ENCODE results near the gene CHMP4B.
A peak's percentile ranks its signal among the peaks of the same experiment; 100 is the strongest.

The CHMP4B gene, protein sequence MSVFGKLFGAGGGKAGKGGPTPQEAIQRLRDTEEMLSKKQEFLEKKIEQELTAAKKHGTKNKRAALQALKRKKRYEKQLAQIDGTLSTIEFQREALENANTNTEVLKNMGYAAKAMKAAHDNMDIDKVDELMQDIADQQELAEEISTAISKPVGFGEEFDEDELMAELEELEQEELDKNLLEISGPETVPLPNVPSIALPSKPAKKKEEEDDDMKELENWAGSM

DNA sequence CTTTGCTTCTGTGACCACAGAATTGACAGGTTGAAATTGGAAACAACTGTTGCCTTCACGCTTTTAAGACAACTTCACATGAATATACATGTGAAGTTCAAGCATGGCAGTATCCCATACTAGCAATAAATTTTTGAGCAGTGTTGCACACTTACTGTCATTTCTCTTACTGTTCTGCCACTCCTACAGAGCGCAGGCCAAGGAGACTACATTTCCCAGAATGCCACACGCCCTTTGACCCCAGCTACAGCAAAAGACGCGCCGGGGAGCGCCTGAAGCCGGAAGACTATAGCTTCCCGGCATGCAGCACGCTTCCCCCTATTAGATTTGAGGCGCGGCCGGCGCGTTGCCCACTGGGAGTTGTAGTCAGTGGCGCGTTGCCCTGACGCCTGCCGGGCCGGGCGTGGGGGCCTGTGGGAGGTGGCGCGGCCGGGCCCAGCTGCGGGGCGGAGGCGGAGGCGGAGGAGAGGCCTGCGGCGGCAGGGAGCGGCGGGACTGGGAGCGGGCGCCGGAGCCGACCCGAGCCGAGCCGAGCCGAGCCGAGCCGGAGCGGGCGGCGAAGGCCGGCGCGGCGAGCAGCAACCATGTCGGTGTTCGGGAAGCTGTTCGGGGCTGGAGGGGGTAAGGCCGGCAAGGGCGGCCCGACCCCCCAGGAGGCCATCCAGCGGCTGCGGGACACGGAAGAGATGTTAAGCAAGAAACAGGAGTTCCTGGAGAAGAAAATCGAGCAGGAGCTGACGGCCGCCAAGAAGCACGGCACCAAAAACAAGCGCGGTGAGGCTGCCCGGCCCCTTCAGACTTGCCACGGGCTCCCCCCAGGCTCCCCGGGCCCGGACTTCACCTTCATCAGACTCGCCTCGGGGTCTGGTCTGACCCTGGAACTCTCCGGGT lies at the start of gene CHMP4B:
TSS of gene CHMP4B (plus strand) at position 464 of the 891 bp plus-strand sequence. CDS start at position 585, 121 bp downstream.
- peak; percentile 98 for DNase-seq (ENCODE audit: low spot score)

DNA sequence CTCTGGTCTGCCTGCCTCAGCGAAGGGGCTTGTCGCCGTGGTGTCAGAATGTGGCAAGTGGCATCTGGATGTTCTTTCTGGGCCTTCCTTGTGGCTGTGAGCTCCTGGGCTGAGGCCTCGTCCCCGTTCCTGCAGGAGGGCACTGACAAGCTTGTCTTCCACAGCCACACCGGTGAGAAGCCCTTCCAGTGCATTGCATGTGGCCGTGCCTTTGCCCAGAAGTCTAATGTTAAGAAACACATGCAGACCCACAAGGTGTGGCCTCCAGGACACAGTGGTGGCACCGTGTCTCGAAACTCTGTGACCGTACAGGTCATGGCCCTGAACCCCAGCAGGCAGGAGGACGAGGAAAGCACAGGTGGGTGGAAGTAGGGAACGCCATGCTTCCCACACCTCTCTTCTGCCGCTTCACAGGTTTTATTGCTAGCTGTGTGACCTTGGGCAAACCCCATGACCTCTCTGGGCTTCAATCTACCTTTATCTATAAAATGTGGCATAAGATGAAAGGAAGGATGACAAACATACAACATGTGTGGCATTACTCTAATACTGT lies 49.4 kb upstream of the CHMP4B start:
- DNase-seq (ENCODE audit: low spot score), result no peak

DNA sequence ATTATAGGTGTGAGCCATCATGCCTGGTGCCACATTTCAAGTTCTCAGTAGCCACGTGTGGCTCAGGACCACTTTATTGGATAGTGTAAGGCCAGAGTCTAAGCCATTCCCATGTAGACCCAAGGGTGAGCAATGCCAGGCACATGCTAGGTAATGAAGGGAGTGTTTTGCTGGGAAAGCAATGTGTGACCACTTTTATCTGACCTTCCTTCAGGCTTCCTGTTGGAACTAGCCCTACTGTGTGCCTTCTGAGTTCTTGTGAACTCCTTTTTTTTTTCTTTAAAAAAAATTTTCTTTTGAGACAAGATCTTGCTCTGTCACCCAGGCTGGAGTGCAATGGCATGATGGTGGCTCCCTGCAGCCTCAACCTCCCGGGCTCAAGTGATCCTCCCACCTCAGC lies 46.0 kb upstream of the CHMP4B start:
- no peak for DNase-seq (ENCODE audit: low spot score)

DNA sequence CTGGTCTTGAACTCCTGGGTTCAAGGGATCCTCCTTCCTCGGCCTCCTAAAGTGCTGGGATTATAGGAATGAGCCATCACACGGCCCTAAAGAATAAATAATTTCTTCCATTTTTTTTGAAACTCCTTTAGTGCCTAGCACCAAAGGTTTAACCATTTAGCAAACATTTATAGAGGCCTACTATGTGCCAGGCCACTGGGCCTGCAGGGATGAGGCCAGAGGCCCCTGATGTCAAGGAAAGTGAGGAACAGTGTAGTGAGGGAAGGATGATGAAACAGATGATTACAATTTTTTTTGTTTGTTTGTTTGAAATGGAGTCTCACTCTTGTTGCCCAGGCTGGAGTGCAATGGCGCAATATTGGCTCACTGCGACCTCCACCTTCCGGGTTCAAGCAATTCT lies 45.6 kb upstream of the CHMP4B start:
- no peak for DNase-seq (ENCODE audit: low spot score)

DNA sequence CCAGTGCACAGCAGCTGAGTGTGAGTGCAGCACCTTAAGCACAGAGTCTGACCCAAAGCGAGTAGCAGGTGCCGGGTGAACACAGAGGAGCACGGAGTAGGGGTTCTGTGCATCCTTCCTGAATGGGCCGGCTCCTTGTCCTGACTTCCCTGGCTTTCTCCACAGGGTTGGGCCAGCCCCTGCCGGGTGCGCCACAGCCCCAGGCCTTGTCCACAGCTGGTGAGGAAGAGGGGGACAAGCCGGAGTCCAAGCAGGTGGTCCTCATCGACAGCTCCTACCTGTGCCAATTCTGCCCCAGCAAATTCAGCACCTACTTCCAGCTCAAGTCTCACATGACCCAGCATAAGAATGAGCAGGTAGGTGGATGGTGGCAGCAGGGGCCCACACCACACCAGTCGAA lies 44.5 kb upstream of the CHMP4B start:
- no peak for DNase-seq (ENCODE audit: low spot score)

DNA sequence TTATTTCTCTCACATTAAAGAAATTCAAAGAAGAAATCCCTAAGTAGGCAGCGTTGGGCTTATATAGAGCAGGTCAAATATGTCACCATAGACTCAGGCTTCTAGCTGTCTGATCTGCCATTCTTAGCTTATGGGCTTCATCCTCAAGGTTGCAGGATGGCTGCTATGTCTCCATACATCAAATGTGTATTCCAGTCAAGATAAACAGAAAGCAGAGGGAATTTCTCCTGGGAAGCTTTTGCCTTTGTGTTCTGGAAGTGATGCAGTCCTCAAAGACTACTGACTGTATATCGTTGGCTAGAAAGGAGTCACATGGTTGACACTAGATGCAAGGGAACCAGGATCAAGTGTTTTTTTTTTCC lies 43.4 kb upstream of the CHMP4B start:
- no peak for DNase-seq (ENCODE audit: low spot score)

DNA sequence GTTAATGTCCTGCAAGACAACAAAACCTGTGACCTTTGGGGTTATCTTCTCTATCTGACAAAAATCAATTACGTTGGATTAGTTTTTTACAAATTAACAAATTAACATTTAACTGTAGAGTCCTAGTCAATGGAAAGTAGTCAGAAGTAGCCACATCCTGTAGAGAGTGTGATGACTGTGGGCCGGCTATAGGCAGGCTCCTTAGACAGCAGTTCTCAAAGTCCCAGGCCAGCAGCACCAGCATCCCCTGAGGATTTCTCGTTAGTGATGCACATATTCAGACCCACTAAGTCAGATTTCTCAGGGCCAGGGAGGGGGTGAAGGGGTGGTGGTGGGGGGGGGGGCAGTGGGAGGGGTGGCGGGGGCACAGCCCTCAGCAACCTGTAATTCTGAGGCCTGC lies 42.1 kb upstream of the CHMP4B start:
- DNase-seq (ENCODE audit: low spot score), result no peak

DNA sequence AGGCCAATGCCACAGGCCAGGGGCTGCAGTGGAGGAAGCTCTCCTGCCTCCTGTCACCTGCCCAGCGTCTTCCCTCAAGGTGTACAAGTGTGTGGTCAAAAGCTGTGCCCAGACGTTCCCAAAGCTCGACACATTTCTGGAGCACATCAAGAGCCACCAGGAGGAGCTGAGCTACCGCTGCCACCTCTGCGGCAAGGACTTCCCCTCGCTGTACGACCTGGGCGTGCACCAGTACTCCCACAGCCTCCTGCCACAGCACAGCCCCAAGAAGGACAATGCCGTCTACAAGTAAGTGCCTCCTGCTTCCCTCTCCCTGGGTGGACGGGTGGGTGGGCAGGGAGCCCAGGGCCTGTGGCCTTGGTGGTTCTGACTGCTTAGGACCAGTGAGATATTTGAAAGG lies 41.1 kb upstream of the CHMP4B start:
- DNase-seq (ENCODE audit: low spot score), result no peak

DNA sequence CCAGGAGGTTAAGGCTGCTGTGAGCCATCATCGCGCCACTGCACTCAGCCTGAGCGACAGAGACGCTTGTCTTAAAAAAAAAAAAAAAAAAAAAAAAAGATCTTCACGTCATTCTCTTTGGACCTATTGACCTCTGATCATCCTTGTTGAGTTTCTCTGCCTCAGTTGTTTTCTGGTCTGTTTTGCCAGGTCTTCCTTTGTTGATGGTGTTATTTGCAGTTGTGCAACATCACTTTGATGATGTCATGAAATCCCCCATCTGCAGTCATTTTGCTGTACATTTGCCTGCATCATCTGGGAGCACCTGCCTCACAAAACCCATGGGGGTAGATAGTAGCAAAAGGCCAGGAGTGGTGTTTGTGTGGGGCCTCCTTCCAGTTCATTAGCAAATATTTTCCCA lies 39.2 kb upstream of the CHMP4B start:
- no peak for DNase-seq (ENCODE audit: low spot score)

DNA sequence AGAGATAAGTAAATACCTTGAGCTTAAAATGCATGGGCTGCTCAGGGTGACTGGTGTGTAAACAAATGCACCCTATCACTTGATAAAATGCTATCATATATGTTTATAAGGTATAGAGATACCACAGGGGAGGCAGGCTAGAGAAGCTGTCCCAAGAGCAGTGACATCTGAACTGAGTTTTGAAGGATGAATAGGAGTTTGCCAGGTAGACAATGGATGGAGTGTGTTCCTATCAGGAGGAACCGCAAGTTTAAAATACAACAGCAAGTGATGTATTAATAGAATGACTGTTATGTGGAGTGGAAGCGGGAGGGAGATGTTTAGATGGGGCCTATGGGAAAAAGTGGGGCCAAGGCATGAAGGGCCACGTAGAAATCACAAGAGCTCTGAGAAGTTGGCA lies 38.7 kb upstream of the CHMP4B start:
- no peak for DNase-seq (ENCODE audit: low spot score)

DNA sequence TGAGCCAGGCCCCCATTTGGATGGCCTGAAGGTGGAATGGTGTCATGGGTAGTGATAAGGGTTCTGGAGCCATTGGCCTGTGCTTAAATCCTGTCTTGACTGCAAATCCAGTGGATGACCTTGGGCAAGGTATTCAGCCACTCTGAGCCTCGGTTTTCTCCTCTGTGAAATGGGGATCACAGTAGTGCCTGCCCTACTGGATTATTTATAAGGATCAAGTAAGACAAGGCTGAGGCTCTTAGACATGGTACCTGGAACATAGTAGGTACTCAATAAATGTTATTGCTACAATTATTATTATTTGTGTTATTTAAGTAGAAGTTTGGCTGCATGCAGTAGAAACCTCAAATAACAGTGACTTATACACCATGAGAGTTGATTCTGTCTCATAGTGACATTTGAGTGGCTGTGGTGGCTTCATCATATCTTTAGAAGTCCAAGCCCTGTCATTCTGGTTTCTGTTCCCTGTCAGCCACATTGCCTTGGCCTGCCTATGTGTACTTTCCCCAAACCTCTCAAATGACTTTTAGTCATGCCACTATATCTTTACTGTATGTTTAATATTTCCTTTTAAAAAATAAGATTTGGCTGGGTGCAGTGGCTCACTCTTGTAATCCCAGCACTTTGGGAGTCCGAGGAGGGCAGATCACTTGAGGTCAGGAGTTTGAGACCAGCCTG lies 37.6 kb upstream of the CHMP4B start:
- DNase-seq (ENCODE audit: low spot score), result no peak

DNA sequence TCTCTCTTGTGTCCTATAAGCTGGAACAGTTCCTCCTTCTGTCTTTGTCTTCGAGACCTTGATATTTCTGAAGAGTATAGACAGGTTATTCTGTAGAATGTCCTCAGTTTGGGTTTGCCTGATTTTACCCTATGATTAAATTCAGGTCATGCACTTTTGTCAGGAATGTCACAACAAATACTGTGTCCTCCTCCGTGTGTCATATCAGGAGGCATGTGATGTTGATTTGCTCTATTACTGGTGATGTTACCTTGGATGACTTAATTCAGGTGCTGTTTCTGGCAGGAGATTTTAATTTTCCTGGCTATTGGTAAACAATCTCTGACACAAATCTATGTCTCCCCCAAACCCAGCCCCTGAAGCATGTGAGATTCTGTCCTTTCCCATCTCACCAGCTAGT lies 33.3 kb upstream of the CHMP4B start:
- DNase-seq (ENCODE audit: low spot score), result no peak

DNA sequence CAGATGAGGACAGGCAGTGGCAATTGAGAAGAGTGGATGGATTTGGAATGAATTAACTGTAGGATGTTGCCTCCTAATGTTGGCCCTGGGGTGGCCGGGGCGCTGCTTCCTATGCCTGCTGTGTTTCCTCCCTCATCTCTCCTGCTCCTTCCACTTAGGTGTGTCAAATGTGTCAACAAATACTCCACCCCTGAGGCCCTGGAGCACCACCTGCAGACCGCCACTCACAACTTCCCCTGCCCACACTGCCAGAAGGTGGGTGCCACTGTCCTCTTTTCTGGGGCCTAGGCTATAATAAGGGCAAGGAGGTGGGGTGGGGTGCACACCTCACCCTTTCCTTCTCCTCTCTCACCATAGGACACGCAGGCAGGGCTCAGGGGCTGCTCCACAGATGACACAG lies 30.0 kb upstream of the CHMP4B start:
- no peak for DNase-seq (ENCODE audit: low spot score)

DNA sequence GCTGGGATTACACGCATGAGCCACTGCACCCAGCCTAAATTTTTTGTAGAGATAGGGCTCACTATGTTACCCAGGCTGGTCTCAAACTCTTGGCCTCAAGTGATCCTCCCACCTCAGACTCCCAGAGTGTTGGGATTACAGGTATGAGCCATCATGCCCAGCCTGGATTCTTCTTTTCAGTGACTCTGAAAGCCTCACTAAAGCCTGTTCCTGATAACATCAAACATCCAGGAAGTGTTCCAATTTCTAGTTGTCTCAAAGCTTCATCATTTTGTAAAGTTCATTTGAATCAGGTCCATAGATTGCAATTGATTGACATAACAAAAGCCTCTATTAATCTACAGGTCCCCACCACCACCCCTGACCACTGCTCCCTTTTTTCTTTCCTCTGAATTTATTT lies 29.2 kb upstream of the CHMP4B start:
- DNase-seq (ENCODE audit: low spot score), result no peak

DNA sequence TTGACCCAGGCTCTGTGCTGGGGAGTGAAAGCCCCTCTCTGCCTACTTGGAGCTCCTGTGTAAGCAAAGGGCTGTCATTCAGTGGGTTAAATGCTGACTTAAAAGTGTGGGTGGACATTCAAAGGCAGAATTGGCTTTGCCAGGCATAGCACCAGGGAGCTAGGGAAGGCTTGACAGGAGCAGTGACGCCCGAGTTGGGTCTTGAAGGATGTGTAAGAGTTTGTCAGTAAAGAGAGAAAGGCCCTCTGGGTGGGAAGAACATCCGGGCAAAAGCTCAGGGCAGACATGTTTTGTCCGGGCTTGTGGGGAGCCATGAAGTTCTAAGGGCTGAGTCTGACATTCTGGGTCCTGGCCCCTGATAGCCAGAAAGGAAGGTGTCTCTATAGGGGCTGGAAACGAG lies 27.9 kb upstream of the CHMP4B start:
- DNase-seq (ENCODE audit: low spot score), result no peak

DNA sequence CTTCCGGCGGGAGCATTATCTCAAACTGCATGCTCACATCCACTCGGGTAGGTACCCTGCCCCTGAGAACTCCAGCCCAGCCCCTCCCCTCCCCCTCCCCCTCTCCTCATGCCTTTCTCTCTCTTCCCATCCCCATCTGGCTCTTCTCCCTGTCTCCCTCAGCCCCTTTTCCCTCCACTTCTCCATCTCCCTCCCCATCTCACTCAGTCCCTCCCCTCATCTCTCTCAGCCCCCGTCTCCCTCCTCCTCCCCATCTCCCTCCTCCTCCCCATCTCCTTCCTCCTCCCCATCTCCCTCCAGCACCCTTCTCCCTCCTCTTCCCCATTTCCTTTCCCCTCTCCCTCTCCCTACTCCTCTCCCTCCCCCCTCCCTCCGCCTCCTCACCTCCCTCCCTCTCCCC lies 27.3 kb upstream of the CHMP4B start:
- no peak for DNase-seq (ENCODE audit: low spot score)

DNA sequence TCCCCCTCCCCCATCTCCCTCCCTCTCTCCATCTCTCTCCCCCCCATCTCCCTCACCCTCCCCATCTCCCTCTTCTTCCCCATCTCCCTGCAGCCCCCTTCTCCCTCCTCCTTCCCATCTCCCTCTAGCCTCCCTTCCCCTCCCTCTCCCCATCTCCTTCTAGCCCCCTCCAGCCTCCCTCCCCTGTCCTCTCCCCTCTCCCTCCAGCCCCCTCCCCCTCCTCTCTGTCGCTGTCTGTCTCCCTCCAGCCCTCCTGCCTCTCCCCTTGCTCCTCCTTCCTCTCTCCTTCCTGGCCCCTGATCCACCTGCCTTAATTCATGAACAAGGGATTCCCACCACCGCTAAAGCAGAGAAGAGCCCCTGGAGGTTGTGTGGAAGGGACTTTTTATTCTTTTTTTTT lies 26.9 kb upstream of the CHMP4B start:
- DNase-seq (ENCODE audit: low spot score), result no peak

DNA sequence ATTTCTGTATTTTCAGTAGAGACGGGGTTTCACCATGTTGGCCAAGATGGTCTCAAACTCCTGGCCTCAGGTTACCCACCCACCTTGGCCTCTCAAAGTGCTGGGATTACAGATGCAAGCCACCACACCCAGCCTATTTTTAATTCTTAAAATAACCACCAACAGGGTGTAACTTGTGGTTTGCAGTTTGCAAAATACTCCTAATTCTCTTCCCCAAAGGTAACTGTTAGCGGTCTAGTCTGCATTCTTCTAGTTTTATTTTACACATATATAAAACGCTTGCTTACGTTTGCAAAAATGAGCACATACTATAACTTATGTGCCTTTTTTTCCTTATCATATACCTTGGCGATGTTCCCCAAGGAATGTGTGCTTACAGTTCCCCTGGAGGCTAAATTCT lies 25.6 kb upstream of the CHMP4B start:
- no peak for DNase-seq (ENCODE audit: low spot score)

DNA sequence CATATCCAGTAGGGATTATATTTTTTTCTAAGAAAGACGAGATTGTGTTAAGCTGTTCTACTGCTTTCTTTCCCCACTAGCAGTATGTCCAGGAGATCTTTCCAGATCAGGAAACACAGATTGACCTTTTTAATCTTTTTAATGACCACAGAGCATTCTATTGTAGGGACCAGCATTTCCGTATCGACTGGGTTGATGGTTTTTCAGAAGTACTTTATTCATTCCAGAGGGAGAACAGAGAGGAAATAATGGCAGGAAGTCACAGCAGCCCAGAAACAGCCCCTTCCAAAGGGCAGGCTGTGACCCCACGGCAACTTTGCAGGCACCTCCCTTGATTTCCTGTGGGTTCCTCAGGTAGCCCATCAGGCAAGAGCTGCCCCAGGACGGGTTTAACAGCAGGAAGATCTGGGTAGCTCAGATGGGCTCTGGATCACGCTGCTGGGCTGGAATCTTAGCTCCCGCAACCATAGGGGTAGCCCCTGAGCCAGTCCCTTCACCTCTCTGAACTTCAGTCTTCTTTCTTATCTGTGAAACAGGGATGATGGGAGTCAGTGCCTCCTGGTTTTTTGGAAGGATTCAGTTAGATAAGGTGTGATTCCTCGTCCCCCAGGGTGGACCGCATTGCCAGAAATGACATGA lies 23.8 kb upstream of the CHMP4B start:
- no peak for DNase-seq (ENCODE audit: low spot score)

DNA sequence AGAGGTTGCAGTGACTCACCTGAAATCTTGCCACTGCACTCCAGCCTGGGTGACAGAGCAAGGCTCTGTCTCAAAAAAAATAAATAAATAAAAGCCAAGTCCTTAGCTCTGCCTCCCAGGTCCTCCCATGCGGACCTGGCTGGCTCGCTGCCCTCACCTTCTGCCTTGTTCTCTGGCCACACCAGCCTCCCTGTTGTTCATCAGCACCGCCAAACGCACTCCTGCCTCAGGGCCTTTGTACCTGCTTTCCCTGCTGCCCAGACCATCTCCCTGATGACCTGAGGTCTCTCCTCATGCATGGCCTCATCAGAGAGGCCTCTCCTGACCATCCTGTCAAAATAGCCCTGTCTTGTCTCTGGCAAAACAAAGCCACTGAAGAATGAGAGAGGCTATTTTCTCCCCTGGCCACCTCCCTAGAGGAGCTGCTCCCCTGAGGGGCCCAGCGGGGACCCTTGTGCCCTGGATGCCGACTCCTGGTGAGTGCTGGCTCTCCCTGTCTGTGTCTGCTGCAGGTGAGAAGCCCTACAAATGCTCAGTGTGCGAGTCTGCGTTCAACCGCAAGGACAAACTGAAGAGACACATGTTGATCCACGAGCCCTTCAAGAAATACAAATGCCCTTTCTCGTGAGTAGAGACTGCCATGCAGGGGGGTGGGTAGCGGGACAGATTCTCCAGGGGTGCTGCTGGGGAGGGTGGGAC lies 22.6 kb upstream of the CHMP4B start:
- no peak for DNase-seq (ENCODE audit: low spot score)

DNA sequence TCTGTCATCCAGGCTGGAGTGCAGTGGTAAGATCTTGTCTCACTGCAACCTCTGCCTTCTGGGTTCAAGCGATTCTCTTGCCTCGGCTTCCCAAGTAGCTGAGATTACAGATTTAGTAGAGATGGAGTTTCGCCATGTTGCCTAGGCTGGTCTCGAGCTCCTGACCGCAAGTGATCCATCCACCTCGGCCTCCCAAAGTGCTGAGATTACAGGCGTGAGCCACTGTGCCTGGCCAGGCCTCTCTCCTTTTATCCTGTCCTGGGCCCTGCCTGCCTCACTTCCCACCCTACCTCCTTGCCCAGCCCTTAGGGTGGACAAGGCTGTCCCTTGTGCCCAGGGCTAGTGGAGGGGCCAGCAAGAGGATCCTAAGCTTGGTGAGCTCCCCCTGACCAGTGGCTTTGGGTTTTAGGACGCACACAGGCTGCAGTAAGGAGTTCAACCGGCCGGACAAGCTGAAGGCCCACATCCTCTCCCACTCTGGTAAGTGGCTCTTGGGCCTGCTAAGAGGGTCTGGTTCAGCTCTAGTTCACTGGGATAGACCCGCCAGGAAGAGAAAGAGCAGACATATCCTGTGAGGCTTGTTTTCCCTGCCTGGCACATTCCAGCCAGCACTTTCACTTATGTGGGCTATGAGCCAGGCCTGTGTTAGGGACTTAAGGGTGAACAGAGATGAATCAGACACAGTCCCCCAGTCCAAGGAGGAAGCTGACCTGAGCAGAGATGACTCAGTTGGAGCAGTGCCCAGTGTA lies 21.9 kb upstream of the CHMP4B start:
- peak; percentile 85 for DNase-seq (ENCODE audit: low spot score)

Measured in GM03348 (cell line).